Panc1 (cell line): ENCODE data around the gene PAAF1.

Experiments
- TF ChIP-seq, protein P1 (sequence below): fragments of 450-650 bp; IDR thresholded peaks from 2 replicates; pipeline ENCODE4 v1.5.1; 2017; ENCODE audit warnings: mild to moderate bottlenecking
- TF ChIP-seq, protein P2 (sequence below), 2 experiments: IDR thresholded peaks; 2 replicates each; pipeline ENCODE4 v1.6.1; 2011 to 2012; ENCODE audit warnings: low read depth in 2 of 2, control low read depth in 1 of 2, low read length in 1 of 2, mild to moderate bottlenecking in 1 of 2, moderate library complexity in 1 of 2; ENCODE audit not compliant: insufficient read depth in 1 of 2

DNA sequence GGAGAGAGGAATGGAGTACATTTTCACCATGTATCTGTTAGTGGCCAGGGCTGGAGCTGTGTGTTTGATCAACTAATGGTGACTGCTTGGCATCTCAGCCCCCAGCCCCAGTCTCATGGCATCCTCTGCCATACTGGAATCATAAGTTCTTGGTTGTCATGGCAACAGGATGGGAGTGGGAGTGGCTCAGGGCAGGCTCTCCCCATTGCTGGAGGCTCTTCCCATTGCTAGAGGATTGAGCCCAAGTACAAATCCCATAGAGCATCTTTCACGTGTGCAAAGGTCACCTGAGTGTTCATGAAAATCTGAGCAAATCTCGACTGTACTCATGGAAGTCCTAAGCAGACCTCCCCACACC lies 88.9 kb downstream of the PAAF1 start:
- TF ChIP-seq, protein P1, sequence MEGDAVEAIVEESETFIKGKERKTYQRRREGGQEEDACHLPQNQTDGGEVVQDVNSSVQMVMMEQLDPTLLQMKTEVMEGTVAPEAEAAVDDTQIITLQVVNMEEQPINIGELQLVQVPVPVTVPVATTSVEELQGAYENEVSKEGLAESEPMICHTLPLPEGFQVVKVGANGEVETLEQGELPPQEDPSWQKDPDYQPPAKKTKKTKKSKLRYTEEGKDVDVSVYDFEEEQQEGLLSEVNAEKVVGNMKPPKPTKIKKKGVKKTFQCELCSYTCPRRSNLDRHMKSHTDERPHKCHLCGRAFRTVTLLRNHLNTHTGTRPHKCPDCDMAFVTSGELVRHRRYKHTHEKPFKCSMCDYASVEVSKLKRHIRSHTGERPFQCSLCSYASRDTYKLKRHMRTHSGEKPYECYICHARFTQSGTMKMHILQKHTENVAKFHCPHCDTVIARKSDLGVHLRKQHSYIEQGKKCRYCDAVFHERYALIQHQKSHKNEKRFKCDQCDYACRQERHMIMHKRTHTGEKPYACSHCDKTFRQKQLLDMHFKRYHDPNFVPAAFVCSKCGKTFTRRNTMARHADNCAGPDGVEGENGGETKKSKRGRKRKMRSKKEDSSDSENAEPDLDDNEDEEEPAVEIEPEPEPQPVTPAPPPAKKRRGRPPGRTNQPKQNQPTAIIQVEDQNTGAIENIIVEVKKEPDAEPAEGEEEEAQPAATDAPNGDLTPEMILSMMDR = no peak
- TF ChIP-seq, protein P2, sequence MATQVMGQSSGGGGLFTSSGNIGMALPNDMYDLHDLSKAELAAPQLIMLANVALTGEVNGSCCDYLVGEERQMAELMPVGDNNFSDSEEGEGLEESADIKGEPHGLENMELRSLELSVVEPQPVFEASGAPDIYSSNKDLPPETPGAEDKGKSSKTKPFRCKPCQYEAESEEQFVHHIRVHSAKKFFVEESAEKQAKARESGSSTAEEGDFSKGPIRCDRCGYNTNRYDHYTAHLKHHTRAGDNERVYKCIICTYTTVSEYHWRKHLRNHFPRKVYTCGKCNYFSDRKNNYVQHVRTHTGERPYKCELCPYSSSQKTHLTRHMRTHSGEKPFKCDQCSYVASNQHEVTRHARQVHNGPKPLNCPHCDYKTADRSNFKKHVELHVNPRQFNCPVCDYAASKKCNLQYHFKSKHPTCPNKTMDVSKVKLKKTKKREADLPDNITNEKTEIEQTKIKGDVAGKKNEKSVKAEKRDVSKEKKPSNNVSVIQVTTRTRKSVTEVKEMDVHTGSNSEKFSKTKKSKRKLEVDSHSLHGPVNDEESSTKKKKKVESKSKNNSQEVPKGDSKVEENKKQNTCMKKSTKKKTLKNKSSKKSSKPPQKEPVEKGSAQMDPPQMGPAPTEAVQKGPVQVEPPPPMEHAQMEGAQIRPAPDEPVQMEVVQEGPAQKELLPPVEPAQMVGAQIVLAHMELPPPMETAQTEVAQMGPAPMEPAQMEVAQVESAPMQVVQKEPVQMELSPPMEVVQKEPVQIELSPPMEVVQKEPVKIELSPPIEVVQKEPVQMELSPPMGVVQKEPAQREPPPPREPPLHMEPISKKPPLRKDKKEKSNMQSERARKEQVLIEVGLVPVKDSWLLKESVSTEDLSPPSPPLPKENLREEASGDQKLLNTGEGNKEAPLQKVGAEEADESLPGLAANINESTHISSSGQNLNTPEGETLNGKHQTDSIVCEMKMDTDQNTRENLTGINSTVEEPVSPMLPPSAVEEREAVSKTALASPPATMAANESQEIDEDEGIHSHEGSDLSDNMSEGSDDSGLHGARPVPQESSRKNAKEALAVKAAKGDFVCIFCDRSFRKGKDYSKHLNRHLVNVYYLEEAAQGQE (IDR thresholded peaks at IDR 0.05; ENCODE audit: insufficient read depth in 1 of 2, low read depth in 2 of 2, low read length in 1 of 2) = no peak
